GM12892 (cell line): ENCODE measurements around the gene SOX18.

Experiments used
- POLR2A ChIP-seq: IDR thresholded peaks from 2 replicates; pipeline ENCODE4 v1.6.1; 2011; ENCODE audit warnings: low read depth, low read length, control low read depth
- POLR2AphosphoS5 ChIP-seq: IDR thresholded peaks from 2 replicates; pipeline ENCODE4 v1.6.1; 2011; ENCODE audit warnings: low read depth, low read length, control low read depth
- TAF1 ChIP-seq: IDR thresholded peaks from 2 replicates; pipeline ENCODE4 v1.6.1; 2011; ENCODE audit warnings: low read depth, mild to moderate bottlenecking, control low read depth, low read length, borderline replicate concordance

DNA sequence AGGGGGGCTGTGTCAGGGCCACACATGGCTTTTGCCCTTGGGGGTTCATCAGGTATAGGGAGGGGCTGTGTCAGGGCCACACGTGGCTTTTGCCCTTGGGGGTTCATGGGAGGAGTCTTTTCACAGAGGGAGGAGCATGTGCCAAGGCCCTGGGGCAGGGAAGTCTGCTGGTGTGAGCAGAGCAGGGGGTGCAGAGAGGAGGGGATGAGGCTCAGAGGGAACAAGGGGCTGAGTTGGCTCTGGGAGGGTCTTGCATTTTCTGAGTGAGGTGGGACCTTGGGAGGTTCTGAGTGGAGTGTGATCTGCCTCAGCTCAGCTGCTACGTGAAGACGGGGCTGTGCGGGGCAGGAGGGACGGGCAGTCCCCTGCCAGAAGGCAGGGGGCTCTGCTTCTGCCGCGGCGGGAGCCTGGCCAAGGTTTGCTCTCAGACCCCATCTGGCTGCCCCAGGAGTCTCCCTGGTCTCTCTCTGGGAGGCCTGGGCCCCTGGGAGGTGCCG, 6.0 kb upstream of the SOX18 start:
- no peak for TF ChIP-seq TAF1
- TF ChIP-seq POLR2A: no peak
- no peak for TF ChIP-seq POLR2AphosphoS5
